HG03060 (cell line): Measurements from ENCODE around the gene PHF20.
"Not testable (repeated sequence)": the region's sequence is repeated elsewhere in the genome, so short reads cannot be mapped to it uniquely, and the experiment has no call there.

ENCODE experiments used
- ATAC-seq: cut with Tn5 transposase; IDR thresholded peaks from one replicate; pipeline ENCODE4 v1.9.1; 2021; ENCODE audit warnings: low read depth, moderate number of reproducible peaks; ENCODE audit not compliant: unreplicated experiment

PHF20 gene

GRCh38 chr20:35831971-35832370 is 60.2 kb downstream of the PHF20 start:
- ATAC-seq = no peak

- no peak for ATAC-seq
These were observed 61.4 kb downstream of the PHF20 start for GRCh38 chr20:35833241-35833640.

GRCh38 chr20:35837577-35838195 is 65.9 kb downstream of the PHF20 start:
- ATAC-seq = no peak

GRCh38 chr20:35838205-35838604 is 66.4 kb downstream of the PHF20 start:
- ATAC-seq = no peak

GRCh38 chr20:35839904-35840303 is 68.1 kb downstream of the PHF20 start:
- ATAC-seq = no peak

GRCh38 chr20:35840421-35840820 is 68.6 kb downstream of the PHF20 start:
- ATAC-seq = no peak

GRCh38 chr20:35842361-35842760 is 70.5 kb downstream of the PHF20 start:
- ATAC-seq = no peak

GRCh38 chr20:35843894-35844293 is 72.1 kb downstream of the PHF20 start:
- not testable (repeated sequence) for ATAC-seq

- no peak for ATAC-seq
These were observed 73.7 kb downstream of the PHF20 start for GRCh38 chr20:35845561-35845960.

- ATAC-seq = no peak
These were observed 77.9 kb downstream of the PHF20 start for GRCh38 chr20:35849706-35850105.

- not testable (repeated sequence) for ATAC-seq
These were observed 79.8 kb downstream of the PHF20 start for GRCh38 chr20:35851659-35852058.

- no peak for ATAC-seq
These were observed 83.0 kb downstream of the PHF20 start for GRCh38 chr20:35854713-35855348.

- not testable (repeated sequence) for ATAC-seq
These were observed 83.8 kb downstream of the PHF20 start for GRCh38 chr20:35855641-35856040.

- no peak for ATAC-seq
These were observed 85.1 kb downstream of the PHF20 start for GRCh38 chr20:35856866-35857265.

- no peak for ATAC-seq
These were observed 94.8 kb downstream of the PHF20 start for GRCh38 chr20:35866418-35867202.

- no peak for ATAC-seq
These were observed 98.9 kb downstream of the PHF20 start for GRCh38 chr20:35870541-35871258.

GRCh38 chr20:35871259-35871771 is 99.5 kb downstream of the PHF20 start:
- ATAC-seq = no peak

GRCh38 chr20:35876033-35876320 is 104.2 kb downstream of the PHF20 start:
- no peak for ATAC-seq

- ATAC-seq = no peak
These were observed 105.8 kb downstream of the PHF20 start for GRCh38 chr20:35877611-35878010.

GRCh38 chr20:35878113-35878625 is 106.4 kb downstream of the PHF20 start:
- ATAC-seq = no peak

GRCh38 chr20:35881676-35882075 is 109.9 kb downstream of the PHF20 start:
- ATAC-seq = no peak
